ENCODE data around the gene HBEGF. TPM values are rescaled to one million over a fixed set of nuclear protein-coding genes. Genes with fewer than 3 reads are reported as not detected.
A peak's percentile ranks its signal among the peaks of the same experiment; 100 is the strongest.

HBEGF gene
- total RNA-seq, 1 donor from 2014 or later = 257 TPM

- peak overlapping the region; percentile 99 for H3K27ac Mint-ChIP-seq (ENCODE audit: unreplicated experiment)
- H3K4me2 ChIP-seq (ENCODE audit: low read length) = no peak overlapping the region
- H2AFZ ChIP-seq (ENCODE audit: low read depth, low read length) = no peak overlapping the region
- FAIRE-seq (peak; percentile 62), DNase-seq (ENCODE audit: low read depth) (no peak)
- H3K79me2 ChIP-seq (ENCODE audit: insufficient read depth, low read length) = peaks cover 85% of the 10 kb centered on the region
- H3K27me3 ChIP-seq (ENCODE audit: insufficient read depth, low read length) = no peaks in the 10 kb centered on the region
- H3K9me3 Mint-ChIP-seq (ENCODE audit: unreplicated experiment) = no peaks in the 10 kb centered on the region
- H3K27ac ChIP-seq (ENCODE audit: low read depth, low read length) = peak overlapping the region; percentile 98
- peaks cover 81% of the 10 kb centered on the region for H3K4me1 ChIP-seq (ENCODE audit: insufficient read depth, low read length)
- H3K36me3 ChIP-seq (ENCODE audit: insufficient read depth, low read length) = no peaks in the 10 kb centered on the region
- peak overlapping the region; percentile 67 for H3K4me3 Mint-ChIP-seq (ENCODE audit: unreplicated experiment)
- peaks cover 10% of the 10 kb centered on the region for H3K36me3 Mint-ChIP-seq (ENCODE audit: low read depth, unreplicated experiment)
- H3K27me3 Mint-ChIP-seq (ENCODE audit: low read depth, unreplicated experiment) = no peaks in the 10 kb centered on the region
- TF ChIP-seq CTCF (IDR thresholded peaks at IDR 0.05; ENCODE audit: insufficient read depth, low read depth, low read length) (no peak), EZH2 (IDR thresholded peaks at IDR 0.05; ENCODE audit: insufficient read depth, low read length) (no peak)
- H3K9ac ChIP-seq (ENCODE audit: low read length) = peak overlapping the region; percentile 27
- H3K4me1 Mint-ChIP-seq (ENCODE audit: low read depth, unreplicated experiment) = peaks cover 80% of the 10 kb centered on the region
- no peak overlapping the region for H3K4me3 ChIP-seq (ENCODE audit: insufficient read depth, low read depth, low read length)
- H3K9me3 ChIP-seq (ENCODE audit: insufficient read depth, low read depth, low read length) = no peaks in the 10 kb centered on the region
- no peaks in the 10 kb centered on the region for H4K20me1 ChIP-seq (ENCODE audit: insufficient read depth, low read length)
These were observed 50.1 kb downstream of the HBEGF start for GRCh38 chr5:140296289-140296688.

DNA sequence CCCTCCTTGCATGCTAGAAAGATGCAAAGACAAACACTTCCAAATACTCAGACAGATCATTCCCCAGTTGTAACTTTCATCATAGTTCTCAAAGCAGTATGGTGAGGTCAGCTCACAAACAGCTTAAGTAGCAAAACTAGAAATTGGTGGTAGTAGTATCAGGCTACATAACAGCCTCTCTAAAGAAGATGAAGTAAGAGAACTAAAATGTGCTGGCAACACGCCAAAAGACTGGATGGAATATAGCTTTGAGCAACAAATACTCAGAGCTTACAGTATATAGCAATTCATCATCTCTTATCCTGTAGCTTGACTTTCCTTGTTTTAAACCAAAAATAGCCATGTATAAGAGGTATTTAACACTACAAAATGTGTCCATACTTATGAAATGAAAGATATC is 51.0 kb downstream of the HBEGF start:
- peak overlapping the region; percentile 37 for H3K4me2 ChIP-seq (ENCODE audit: low read length)
- peak overlapping the region; percentile 98 for H3K27ac ChIP-seq (ENCODE audit: low read depth, low read length)
- H4K20me1 ChIP-seq (ENCODE audit: insufficient read depth, low read length) = no peaks in the 10 kb centered on the region
- Mint-ChIP-seq H3K27me3 (ENCODE audit: low read depth, unreplicated experiment) (no peaks in the 10 kb centered on the region), H3K36me3 (ENCODE audit: low read depth, unreplicated experiment) (peaks cover 10% of the 10 kb centered on the region), H3K27ac (ENCODE audit: unreplicated experiment) (peak overlapping the region; percentile 99), H3K4me1 (ENCODE audit: low read depth, unreplicated experiment) (peaks cover 83% of the 10 kb centered on the region), H3K9me3 (ENCODE audit: unreplicated experiment) (no peaks in the 10 kb centered on the region), H3K4me3 (ENCODE audit: unreplicated experiment) (peak overlapping the region; percentile 24)
- no peaks in the 10 kb centered on the region for H3K27me3 ChIP-seq (ENCODE audit: insufficient read depth, low read length)
- peaks cover 79% of the 10 kb centered on the region for H3K4me1 ChIP-seq (ENCODE audit: insufficient read depth, low read length)
- FAIRE-seq (peak; percentile 67), DNase-seq (ENCODE audit: low read depth) (peak; percentile 98)
- no peak overlapping the region for H2AFZ ChIP-seq (ENCODE audit: low read depth, low read length)
- H3K36me3 ChIP-seq (ENCODE audit: insufficient read depth, low read length) = no peaks in the 10 kb centered on the region
- peak overlapping the region; percentile 29 for H3K9ac ChIP-seq (ENCODE audit: low read length)
- H3K9me3 ChIP-seq (ENCODE audit: insufficient read depth, low read depth, low read length) = no peaks in the 10 kb centered on the region
- no peak for TF ChIP-seq CTCF (IDR thresholded peaks at IDR 0.05; ENCODE audit: insufficient read depth, low read depth, low read length)
- no peak for TF ChIP-seq EZH2 (IDR thresholded peaks at IDR 0.05; ENCODE audit: insufficient read depth, low read length)
- no peak overlapping the region for H3K4me3 ChIP-seq (ENCODE audit: insufficient read depth, low read depth, low read length)
- peaks cover 85% of the 10 kb centered on the region for H3K79me2 ChIP-seq (ENCODE audit: insufficient read depth, low read length)

DNA sequence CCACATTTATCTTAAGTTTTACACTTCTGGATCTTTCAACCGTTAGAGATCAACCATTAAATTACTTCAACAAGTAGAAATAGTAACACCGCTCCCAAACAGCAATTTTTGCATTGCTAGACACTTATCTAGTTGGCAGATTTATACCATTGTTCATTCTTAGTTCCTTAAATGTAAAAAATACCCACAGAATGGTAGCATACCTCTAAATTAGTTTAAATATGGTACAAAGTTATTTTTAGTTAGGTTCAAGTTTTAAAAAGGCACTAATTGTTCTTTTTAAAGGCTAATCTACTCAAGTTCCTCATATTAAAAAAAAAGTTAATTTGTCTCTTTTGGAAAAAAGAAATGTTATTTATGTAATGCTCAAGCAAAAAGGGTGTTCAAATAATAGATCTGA is 51.6 kb downstream of the HBEGF start:
- no peaks in the 10 kb centered on the region for H3K27me3 ChIP-seq (ENCODE audit: insufficient read depth, low read length)
- Mint-ChIP-seq H3K4me3 (ENCODE audit: unreplicated experiment) (peak overlapping the region; percentile 35), H3K36me3 (ENCODE audit: low read depth, unreplicated experiment) (peaks cover 6% of the 10 kb centered on the region), H3K4me1 (ENCODE audit: low read depth, unreplicated experiment) (peaks cover 85% of the 10 kb centered on the region), H3K9me3 (ENCODE audit: unreplicated experiment) (no peaks in the 10 kb centered on the region), H3K27ac (ENCODE audit: unreplicated experiment) (peak overlapping the region; percentile 99), H3K27me3 (ENCODE audit: low read depth, unreplicated experiment) (no peaks in the 10 kb centered on the region)
- peaks cover 79% of the 10 kb centered on the region for H3K4me1 ChIP-seq (ENCODE audit: insufficient read depth, low read length)
- peaks cover 85% of the 10 kb centered on the region for H3K79me2 ChIP-seq (ENCODE audit: insufficient read depth, low read length)
- TF ChIP-seq EZH2 (IDR thresholded peaks at IDR 0.05; ENCODE audit: insufficient read depth, low read length) = no peak
- no peak for TF ChIP-seq CTCF (IDR thresholded peaks at IDR 0.05; ENCODE audit: insufficient read depth, low read depth, low read length)
- H3K9me3 ChIP-seq (ENCODE audit: insufficient read depth, low read depth, low read length) = no peaks in the 10 kb centered on the region
- FAIRE-seq (no peak), DNase-seq (ENCODE audit: low read depth) (no peak)
- no peak overlapping the region for H2AFZ ChIP-seq (ENCODE audit: low read depth, low read length)
- H3K4me3 ChIP-seq (ENCODE audit: insufficient read depth, low read depth, low read length) = no peak overlapping the region
- peak overlapping the region; percentile 98 for H3K27ac ChIP-seq (ENCODE audit: low read depth, low read length)
- H3K9ac ChIP-seq (ENCODE audit: low read length) = peak overlapping the region; percentile 49
- no peaks in the 10 kb centered on the region for H3K36me3 ChIP-seq (ENCODE audit: insufficient read depth, low read length)
- H4K20me1 ChIP-seq (ENCODE audit: insufficient read depth, low read length) = peaks cover 5% of the 10 kb centered on the region
- H3K4me2 ChIP-seq (ENCODE audit: low read length) = peak overlapping the region; percentile 6

Data from astrocyte (in vitro differentiated cells and primary cell).